NCI-H146 treated with DMSO at 0.1 percent for 48 hours (cell line): ENCODE results near the gene MTUS2.

Experiments used
- DNase-seq: peaks from one replicate; lab custom pipeline; 2025; ENCODE audit not compliant: unreplicated experiment; lab: John Stamatoyannopoulos, UW

MTUS2 gene

GRCh38 chr13:28820099-28821051, at the start of gene MTUS2:
Gene MTUS2, plus strand, starts transcription at chr13:28820339.
- DNase-seq = no peak

- DNase-seq = no peak
Measured at GRCh38 chr13:28778308-28779215, 41.6 kb upstream of the MTUS2 start.

- no peak for DNase-seq
Measured at GRCh38 chr13:28792992-28793391, 27.1 kb upstream of the MTUS2 start.

GRCh38 chr13:28794396-28794795, 25.7 kb upstream of the MTUS2 start:
- no peak for DNase-seq

- no peak for DNase-seq
Measured at GRCh38 chr13:28796938-28797257, 23.2 kb upstream of the MTUS2 start.

GRCh38 chr13:28805193-28805819, 14.8 kb upstream of the MTUS2 start:
- no peak for DNase-seq

- DNase-seq = no peak
Measured at GRCh38 chr13:28817204-28817603, 2.9 kb upstream of the MTUS2 start.

GRCh38 chr13:28819046-28819730, 951 bp upstream of the MTUS2 start:
- DNase-seq = no peak

GRCh38 chr13:28819735-28820098, 422 bp upstream of the MTUS2 start:
- peak; percentile 4 for DNase-seq

GRCh38 chr13:28822151-28822550, 2.0 kb downstream of the MTUS2 start:
- no peak for DNase-seq

GRCh38 chr13:28822801-28823200, 2.7 kb downstream of the MTUS2 start:
- DNase-seq = no peak

- DNase-seq = no peak
Measured at GRCh38 chr13:28825379-28825778, 5.2 kb downstream of the MTUS2 start.

- DNase-seq = no peak
Measured at GRCh38 chr13:28826368-28826767, 6.2 kb downstream of the MTUS2 start.

- DNase-seq = no peak
Measured at GRCh38 chr13:28830580-28830979, 10.4 kb downstream of the MTUS2 start.

- DNase-seq = no peak
Measured at GRCh38 chr13:28831117-28831516, 11.0 kb downstream of the MTUS2 start.

- DNase-seq = no peak
Measured at GRCh38 chr13:28837111-28837510, 17.0 kb downstream of the MTUS2 start.

- DNase-seq = no peak
Measured at GRCh38 chr13:28843639-28844038, 23.5 kb downstream of the MTUS2 start.

- DNase-seq = no peak
Measured at GRCh38 chr13:28849441-28849840, 29.3 kb downstream of the MTUS2 start.

- no peak for DNase-seq
Measured at GRCh38 chr13:28850226-28850625, 30.1 kb downstream of the MTUS2 start.

- DNase-seq = no peak
Measured at GRCh38 chr13:28851422-28851821, 31.3 kb downstream of the MTUS2 start.

- DNase-seq = no peak
Measured at GRCh38 chr13:28854657-28855056, 34.5 kb downstream of the MTUS2 start.
